NT2/D1 (cell line): ENCODE measurements around the gene LYVE1.

ENCODE experiments used
- YY1 ChIP-seq: IDR thresholded peaks from 2 replicates; pipeline ENCODE4 v1.6.1; 2011; ENCODE audit not compliant: insufficient read length, insufficient read depth
- ZNF274 ChIP-seq: IDR thresholded peaks from 2 replicates; pipeline ENCODE4 v1.6.1; 2011; ENCODE audit warnings: mild to moderate bottlenecking, low read depth, low read length

DNA sequence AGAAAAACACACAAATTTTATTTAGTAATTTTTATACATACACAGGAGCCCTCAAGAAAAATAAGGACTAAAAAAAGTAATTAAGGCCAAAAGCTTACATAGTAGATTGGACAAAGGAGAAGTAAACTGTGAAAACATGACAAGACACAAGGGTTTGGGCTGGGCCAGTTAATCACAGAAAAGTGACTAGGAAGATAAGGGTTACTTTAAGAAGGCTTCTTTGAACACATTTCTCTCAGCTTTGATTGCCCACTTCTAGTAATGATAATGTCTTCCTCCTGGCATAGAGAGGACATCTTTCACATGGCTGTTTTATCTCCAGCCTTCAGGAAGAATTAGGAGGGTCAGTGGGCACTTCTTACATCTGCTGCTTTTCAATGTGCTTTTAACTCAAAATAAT is 30.9 kb downstream of the LYVE1 start:
- TF ChIP-seq ZNF274: no peak
- no peak for TF ChIP-seq YY1
